ENCODE data around the gene DBF4B.
"Not testable (repeated sequence)": the region's sequence is repeated elsewhere in the genome, so short reads cannot be mapped to it uniquely, and the experiment has no call there.

Gene DBF4B

GRCh38 chr17:44673893-44674292, 34.6 kb upstream of the DBF4B start:
- Histone ChIP-seq H3K27ac (ENCODE audit: low read depth, low read length, poor library complexity, severe bottlenecking) (no peak overlapping the region), H2AFZ (ENCODE audit: low read length) (no peak overlapping the region), H3K4me3 (ENCODE audit: low read depth, low read length, poor library complexity, severe bottlenecking) (no peak overlapping the region), H3F3A (ENCODE audit: insufficient read depth, low read length) (no peaks in the 10 kb centered on the region), H3K4me1 (ENCODE audit: insufficient read depth, low read length, severe bottlenecking) (no peaks in the 10 kb centered on the region), H3K79me2 (ENCODE audit: insufficient read depth, low read length) (no peaks in the 10 kb centered on the region), H3K36me3 (ENCODE audit: insufficient read depth, low read length) (peaks cover 13% of the 10 kb centered on the region; the same call in 1 of the 2 replicates), H3K9ac (ENCODE audit: low read length) (no peak overlapping the region), H3K27me3 (ENCODE audit: insufficient read depth, low read length) (no peaks in the 10 kb centered on the region), H3K9me3 (ENCODE audit: low read length) (no peaks in the 10 kb centered on the region), H3K9me2 (ENCODE audit: low read depth, low read length) (no peaks in the 10 kb centered on the region), H3K4me2 (ENCODE audit: low read length) (no peak overlapping the region), H4K20me1 (ENCODE audit: insufficient read depth, low read length) (no peaks in the 10 kb centered on the region; the same call in 1 of the 2 replicates)
- TF ChIP-seq CTCF (IDR thresholded peaks at IDR 0.05; ENCODE audit: low read length) (no peak), EZH2 (IDR thresholded peaks at IDR 0.05; ENCODE audit: borderline replicate concordance, low read length) (no peak)

GRCh38 chr17:44677136-44677535, 31.3 kb upstream of the DBF4B start:
- H3K4me3 ChIP-seq (ENCODE audit: low read depth, low read length, poor library complexity, severe bottlenecking) = no peak overlapping the region
- H3K27me3 ChIP-seq (ENCODE audit: insufficient read depth, low read length) = no peaks in the 10 kb centered on the region
- no peak for TF ChIP-seq EZH2 (IDR thresholded peaks at IDR 0.05; ENCODE audit: borderline replicate concordance, low read length)
- TF ChIP-seq CTCF (IDR thresholded peaks at IDR 0.05; ENCODE audit: low read length) = no peak
- H3F3A ChIP-seq (ENCODE audit: insufficient read depth, low read length) = no peaks in the 10 kb centered on the region
- no peak overlapping the region for H2AFZ ChIP-seq (ENCODE audit: low read length)
- no peaks in the 10 kb centered on the region for H3K9me2 ChIP-seq (ENCODE audit: low read depth, low read length)
- H3K4me1 ChIP-seq (ENCODE audit: insufficient read depth, low read length, severe bottlenecking) = no peaks in the 10 kb centered on the region
- H4K20me1 ChIP-seq (ENCODE audit: insufficient read depth, low read length) = no peaks in the 10 kb centered on the region; the same call in 1 of the 2 replicates
- H3K27ac ChIP-seq (ENCODE audit: low read depth, low read length, poor library complexity, severe bottlenecking) = no peak overlapping the region
- H3K36me3 ChIP-seq (ENCODE audit: insufficient read depth, low read length) = peaks cover 33% of the 10 kb centered on the region; the same call in 1 of the 2 replicates
- no peaks in the 10 kb centered on the region for H3K9me3 ChIP-seq (ENCODE audit: low read length)
- no peaks in the 10 kb centered on the region for H3K79me2 ChIP-seq (ENCODE audit: insufficient read depth, low read length)
- no peak overlapping the region for H3K9ac ChIP-seq (ENCODE audit: low read length)
- H3K4me2 ChIP-seq (ENCODE audit: low read length) = no peak overlapping the region

- H3K27me3 ChIP-seq (ENCODE audit: insufficient read depth, low read length); H3K79me2 ChIP-seq (ENCODE audit: insufficient read depth, low read length); H2AFZ ChIP-seq (ENCODE audit: low read length); H3K9me3 ChIP-seq (ENCODE audit: low read length); H3K9me2 ChIP-seq (ENCODE audit: low read depth, low read length); H3K4me3 ChIP-seq (ENCODE audit: low read depth, low read length, poor library complexity, severe bottlenecking); H3K9ac ChIP-seq (ENCODE audit: low read length); H4K20me1 ChIP-seq (ENCODE audit: insufficient read depth, low read length); H3F3A ChIP-seq (ENCODE audit: insufficient read depth, low read length): not testable (repeated sequence)
- peaks cover 17% of the 10 kb centered on the region for H3K4me1 ChIP-seq (ENCODE audit: insufficient read depth, low read length, severe bottlenecking)
- peak overlapping the region; percentile 24; the same call in 1 of the 2 replicates for H3K4me2 ChIP-seq (ENCODE audit: low read length)
- H3K36me3 ChIP-seq (ENCODE audit: insufficient read depth, low read length) = peaks cover 57% of the 10 kb centered on the region
- H3K27ac ChIP-seq (ENCODE audit: low read depth, low read length, poor library complexity, severe bottlenecking) = peak overlapping the region; percentile 71
Measured at GRCh38 chr17:44683303-44683702, 25.2 kb upstream of the DBF4B start.

- Histone ChIP-seq H2AFZ (ENCODE audit: low read length) (no peak overlapping the region), H3K79me2 (ENCODE audit: insufficient read depth, low read length) (peaks cover 17% of the 10 kb centered on the region), H3K4me1 (ENCODE audit: insufficient read depth, low read length, severe bottlenecking) (peaks cover 33% of the 10 kb centered on the region), H3K27me3 (ENCODE audit: insufficient read depth, low read length) (no peaks in the 10 kb centered on the region), H3K36me3 (ENCODE audit: insufficient read depth, low read length) (peaks cover 25% of the 10 kb centered on the region), H3K9me3 (ENCODE audit: low read length) (no peaks in the 10 kb centered on the region), H3K9me2 (ENCODE audit: low read depth, low read length) (no peaks in the 10 kb centered on the region), H3K4me2 (ENCODE audit: low read length) (no peak overlapping the region), H3K4me3 (ENCODE audit: low read depth, low read length, poor library complexity, severe bottlenecking) (no peak overlapping the region), H3F3A (ENCODE audit: insufficient read depth, low read length) (no peaks in the 10 kb centered on the region), H3K9ac (ENCODE audit: low read length) (no peak overlapping the region), H4K20me1 (ENCODE audit: insufficient read depth, low read length) (no peaks in the 10 kb centered on the region), H3K27ac (ENCODE audit: low read depth, low read length, poor library complexity, severe bottlenecking) (no peak overlapping the region)
- no peak for TF ChIP-seq CTCF (IDR thresholded peaks at IDR 0.05; ENCODE audit: low read length)
- no peak for TF ChIP-seq EZH2 (IDR thresholded peaks at IDR 0.05; ENCODE audit: borderline replicate concordance, low read length)
Measured at GRCh38 chr17:44687756-44688155, 20.7 kb upstream of the DBF4B start.
